Measurements from ENCODE around the gene IFNA14. TPM values are rescaled to one million over a fixed set of nuclear protein-coding genes. Genes with fewer than 3 reads are reported as not detected.

The IFNA14 gene
- total RNA-seq, 2 donors from 2014 or later = not detected

DNA sequence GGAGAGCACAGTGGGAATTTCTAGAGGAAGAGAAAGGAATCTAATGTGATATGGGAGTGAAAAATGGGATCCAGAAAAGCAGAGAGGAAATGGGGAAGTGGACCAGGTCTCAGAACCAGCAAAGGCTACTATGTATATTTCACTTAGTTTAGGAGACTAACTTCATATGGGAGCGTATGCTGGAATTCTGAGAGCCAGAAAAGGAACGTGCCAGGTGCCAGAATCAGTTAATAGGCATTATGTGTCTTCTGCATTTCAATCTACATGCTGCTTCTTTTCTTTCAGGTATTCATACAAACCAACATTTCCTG, 28.5 kb upstream of the IFNA14 start:
- no peak overlapping the region for H3K4me3 ChIP-seq
- DNase-seq (ENCODE audit: low spot score) (no peak), ATAC-seq (ENCODE audit: insufficient number of reproducible peaks, low FRiP score, low read depth) (no peak)
- no peaks in the 10 kb centered on the region for H3K27me3 ChIP-seq (replicated peaks; ENCODE audit: insufficient read depth)
- no peaks in the 10 kb centered on the region for H3K4me1 ChIP-seq (ENCODE audit: control insufficient read depth in 1 of 2, low read depth in 2 of 2)
- H3K27ac ChIP-seq = no peak overlapping the region
- H3K36me3 ChIP-seq = no peaks in the 10 kb centered on the region
- TF ChIP-seq, protein P1, sequence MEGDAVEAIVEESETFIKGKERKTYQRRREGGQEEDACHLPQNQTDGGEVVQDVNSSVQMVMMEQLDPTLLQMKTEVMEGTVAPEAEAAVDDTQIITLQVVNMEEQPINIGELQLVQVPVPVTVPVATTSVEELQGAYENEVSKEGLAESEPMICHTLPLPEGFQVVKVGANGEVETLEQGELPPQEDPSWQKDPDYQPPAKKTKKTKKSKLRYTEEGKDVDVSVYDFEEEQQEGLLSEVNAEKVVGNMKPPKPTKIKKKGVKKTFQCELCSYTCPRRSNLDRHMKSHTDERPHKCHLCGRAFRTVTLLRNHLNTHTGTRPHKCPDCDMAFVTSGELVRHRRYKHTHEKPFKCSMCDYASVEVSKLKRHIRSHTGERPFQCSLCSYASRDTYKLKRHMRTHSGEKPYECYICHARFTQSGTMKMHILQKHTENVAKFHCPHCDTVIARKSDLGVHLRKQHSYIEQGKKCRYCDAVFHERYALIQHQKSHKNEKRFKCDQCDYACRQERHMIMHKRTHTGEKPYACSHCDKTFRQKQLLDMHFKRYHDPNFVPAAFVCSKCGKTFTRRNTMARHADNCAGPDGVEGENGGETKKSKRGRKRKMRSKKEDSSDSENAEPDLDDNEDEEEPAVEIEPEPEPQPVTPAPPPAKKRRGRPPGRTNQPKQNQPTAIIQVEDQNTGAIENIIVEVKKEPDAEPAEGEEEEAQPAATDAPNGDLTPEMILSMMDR (IDR thresholded peaks at IDR 0.05) = no peak
- no peaks in the 10 kb centered on the region for H3K9me3 ChIP-seq

DNA sequence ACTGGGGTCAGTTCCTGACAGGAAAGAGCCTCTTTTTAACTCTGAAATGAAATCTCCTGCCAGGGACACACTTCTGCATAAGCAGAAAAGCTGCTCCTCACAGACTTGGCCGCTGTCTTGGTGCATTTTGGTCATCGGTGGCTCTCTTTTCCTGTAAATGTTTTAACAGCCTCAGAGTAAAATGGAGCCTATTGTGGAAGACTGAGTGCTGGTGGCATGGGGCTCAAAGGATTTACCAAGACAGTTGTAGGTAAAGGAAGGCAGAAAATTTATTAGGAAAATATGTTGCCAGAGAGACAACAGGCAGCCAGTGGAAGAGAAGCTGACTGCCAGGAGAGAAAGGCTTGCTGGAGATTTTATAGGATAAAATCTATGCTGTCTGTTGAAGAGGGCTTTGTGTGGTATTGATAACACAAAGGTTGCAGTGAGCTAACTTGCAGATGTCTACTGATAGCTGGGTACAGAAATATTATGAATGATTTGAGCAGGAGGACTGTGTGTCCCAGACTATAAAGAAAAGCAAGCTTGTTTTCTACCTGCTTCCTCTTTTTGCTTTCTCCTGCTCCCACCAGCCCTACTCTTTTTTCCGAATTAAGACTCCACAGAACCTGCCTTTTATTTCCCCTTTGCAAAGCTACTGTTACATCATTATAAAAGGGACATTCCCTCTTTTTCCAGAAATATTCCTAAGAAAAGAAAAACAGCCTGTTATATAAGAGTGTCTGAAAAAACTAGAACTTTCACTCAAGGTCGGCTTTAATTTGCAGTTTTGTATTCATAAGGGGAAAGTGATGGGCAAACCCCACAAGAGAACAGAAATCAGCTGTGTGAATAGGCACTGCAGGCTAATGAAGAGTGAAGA, 27.9 kb upstream of the IFNA14 start:
- Histone ChIP-seq H3K36me3 (no peaks in the 10 kb centered on the region), H3K4me1 (ENCODE audit: control insufficient read depth in 1 of 2, low read depth in 2 of 2) (no peaks in the 10 kb centered on the region), H3K4me3 (no peak overlapping the region), H3K27ac (no peak overlapping the region), H3K9me3 (no peaks in the 10 kb centered on the region), H3K27me3 (replicated peaks; ENCODE audit: insufficient read depth) (no peaks in the 10 kb centered on the region)
- no peak for DNase-seq (ENCODE audit: low spot score)
- TF ChIP-seq, protein P1 (IDR thresholded peaks at IDR 0.05) = no peak
- ATAC-seq (ENCODE audit: insufficient number of reproducible peaks, low FRiP score, low read depth) = no peak

DNA sequence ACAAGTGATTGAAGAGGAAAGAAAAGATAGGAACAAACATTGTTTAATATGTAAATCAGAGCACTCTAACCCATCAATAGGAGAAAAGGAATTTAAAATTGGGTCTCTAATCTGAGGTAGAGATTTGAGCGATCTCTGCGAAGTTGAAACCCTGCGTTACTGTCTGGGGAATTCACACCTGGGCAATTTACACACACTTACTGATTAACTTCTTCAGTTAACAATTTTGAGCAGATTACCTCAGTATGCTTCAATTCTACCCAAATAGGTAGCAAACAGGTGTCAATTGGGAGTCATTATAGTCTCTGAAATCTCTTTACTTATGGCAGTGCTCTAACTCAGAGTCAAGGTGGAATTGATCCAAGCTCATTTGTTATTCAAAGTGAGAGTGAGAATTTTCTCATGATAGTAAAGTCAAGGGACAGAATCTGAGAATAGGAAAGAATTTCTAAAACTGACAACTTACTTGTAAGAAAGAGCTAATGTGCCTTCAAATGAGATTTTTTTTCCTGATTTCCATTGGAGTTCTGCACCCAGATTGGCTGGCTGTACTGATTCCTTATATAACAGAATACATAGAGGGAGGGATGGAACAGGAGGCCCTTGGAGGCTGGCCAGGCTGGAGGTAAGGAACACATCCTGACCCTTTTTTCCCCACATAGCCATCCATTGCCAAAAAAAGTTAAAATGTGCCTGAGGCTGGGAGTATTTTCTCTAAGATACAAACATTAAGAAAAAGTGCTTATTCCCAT, 27.1 kb upstream of the IFNA14 start:
- Histone ChIP-seq H3K4me1 (ENCODE audit: control insufficient read depth in 1 of 2, low read depth in 2 of 2) (no peaks in the 10 kb centered on the region), H3K9me3 (no peaks in the 10 kb centered on the region), H3K4me3 (no peak overlapping the region), H3K27me3 (replicated peaks; ENCODE audit: insufficient read depth) (no peaks in the 10 kb centered on the region), H3K27ac (no peak overlapping the region), H3K36me3 (no peaks in the 10 kb centered on the region)
- no peak for DNase-seq (ENCODE audit: low spot score)
- no peak for ATAC-seq (ENCODE audit: insufficient number of reproducible peaks, low FRiP score, low read depth)
- TF ChIP-seq, protein P1 (IDR thresholded peaks at IDR 0.05) = no peak

DNA sequence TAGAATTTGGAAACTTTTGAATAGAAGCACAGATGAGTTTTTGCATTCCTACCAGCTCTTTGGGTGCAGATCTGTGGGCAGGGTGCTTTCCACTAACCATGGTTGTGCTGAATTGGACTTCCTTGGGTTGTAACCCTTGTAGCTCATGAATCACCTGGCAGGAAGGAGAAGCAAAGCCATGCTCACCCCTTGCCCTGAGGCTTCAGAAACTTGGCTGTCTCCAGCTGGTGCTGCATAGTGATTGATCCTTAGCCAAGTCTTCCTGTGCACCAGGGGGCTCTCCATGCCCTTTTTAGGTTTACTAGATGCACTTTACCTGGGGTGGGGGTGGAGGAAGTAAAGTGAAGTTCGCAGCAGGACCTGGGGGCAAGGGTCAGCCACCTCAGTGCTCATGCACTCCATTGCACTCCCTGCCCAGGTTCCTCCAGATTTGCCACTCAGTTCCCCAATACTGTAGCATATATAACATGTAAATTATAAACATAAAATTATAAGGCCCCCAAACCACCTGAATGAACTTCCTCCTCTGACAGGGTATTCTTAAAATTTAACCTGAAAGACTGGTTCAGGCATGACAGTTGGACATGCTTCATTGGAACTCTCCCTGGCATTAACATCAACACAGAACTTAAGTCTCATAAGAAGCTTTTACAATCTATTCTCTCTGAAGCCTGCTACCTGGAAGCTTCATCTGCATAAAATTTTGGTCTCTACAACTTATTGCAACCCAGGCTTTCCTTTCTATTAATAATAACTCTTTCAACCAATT, 25.8 kb upstream of the IFNA14 start:
- ATAC-seq (ENCODE audit: insufficient number of reproducible peaks, low FRiP score, low read depth) = no peak
- Histone ChIP-seq H3K4me3 (no peak overlapping the region), H3K27ac (no peak overlapping the region), H3K27me3 (replicated peaks; ENCODE audit: insufficient read depth) (no peaks in the 10 kb centered on the region), H3K4me1 (ENCODE audit: control insufficient read depth in 1 of 2, low read depth in 2 of 2) (no peaks in the 10 kb centered on the region), H3K36me3 (no peaks in the 10 kb centered on the region), H3K9me3 (no peaks in the 10 kb centered on the region)
- DNase-seq (ENCODE audit: low spot score) = no peak
- TF ChIP-seq, protein P1 (IDR thresholded peaks at IDR 0.05) = no peak
